Trophoblast cell (in vitro differentiated cells and primary cell): ENCODE measurements around the gene CACNA1H.

Source experiments
- DNase-seq, 2 donors: peaks; one replicate each; pipeline ENCODE4 v3.0.0-alpha.2; 2016
- H2AFZ ChIP-seq: 2 replicates; pipeline ENCODE4 v1.6.1; 2013; ENCODE audit warnings: low read length, moderate library complexity, mild to moderate bottlenecking; ENCODE audit not compliant: insufficient read depth, poor library complexity
- H2AK5ac ChIP-seq: 2 replicates; pipeline ENCODE4 v1.6.1; 2013; ENCODE audit warnings: mild to moderate bottlenecking, low read length
- H2BK120ac ChIP-seq: 2 replicates; pipeline ENCODE4 v1.6.1; 2013; ENCODE audit warnings: low read length, mild to moderate bottlenecking, moderate library complexity; ENCODE audit not compliant: insufficient read depth, poor library complexity
- H2BK12ac ChIP-seq: 2 replicates; pipeline ENCODE4 v1.6.1; 2013; ENCODE audit warnings: mild to moderate bottlenecking, low read length, moderate library complexity
- H2BK5ac ChIP-seq: 2 replicates; pipeline ENCODE4 v1.6.1; 2013; ENCODE audit warnings: low read length, low read depth, moderate library complexity, mild to moderate bottlenecking; ENCODE audit not compliant: poor library complexity
- H3K14ac ChIP-seq: 2 replicates; pipeline ENCODE4 v1.6.1; 2013; ENCODE audit warnings: mild to moderate bottlenecking, low read length
- H3K18ac ChIP-seq: 2 replicates; pipeline ENCODE4 v1.6.1; 2013; ENCODE audit warnings: mild to moderate bottlenecking, low read length
- H3K23ac ChIP-seq: 2 replicates; pipeline ENCODE4 v1.6.1; 2013; ENCODE audit warnings: low read length
- H3K27ac ChIP-seq: 2 replicates; pipeline ENCODE4 v1.5.1; 2013; ENCODE audit warnings: low read depth, mild to moderate bottlenecking, inconsistent platforms, low read length, moderate library complexity
- H3K27me3 ChIP-seq: 2 replicates; pipeline ENCODE4 v1.6.1; 2013; ENCODE audit warnings: inconsistent platforms, mild to moderate bottlenecking, low read length, moderate library complexity; ENCODE audit not compliant: insufficient read depth
- H3K36me3 ChIP-seq, 2 experiments: 1 replicate in 1 of 2; 2 replicates in 1 of 2; pipeline ENCODE4 v1.6.1; 2013; ENCODE audit warnings: low read length in 2 of 2, mild to moderate bottlenecking in 2 of 2, moderate library complexity in 1 of 2; ENCODE audit not compliant: insufficient read depth in 2 of 2, control insufficient read depth in 1 of 2
- H3K4ac ChIP-seq: 2 replicates; pipeline ENCODE4 v1.6.1; 2013; ENCODE audit warnings: low read depth, mild to moderate bottlenecking, low read length, moderate library complexity
- H3K4me1 ChIP-seq, 2 experiments: 1 replicate in 1 of 2; 2 replicates in 1 of 2; pipeline ENCODE4 v1.6.1; 2013; ENCODE audit warnings: low read length in 2 of 2, mild to moderate bottlenecking in 2 of 2, moderate library complexity in 1 of 2; ENCODE audit not compliant: insufficient read depth in 2 of 2, control insufficient read depth in 1 of 2
- H3K4me2 ChIP-seq: 2 replicates; pipeline ENCODE4 v1.6.1; 2013; ENCODE audit warnings: inconsistent platforms, mild to moderate bottlenecking, low read length, moderate library complexity
- H3K4me3 ChIP-seq: 2 replicates; pipeline ENCODE4 v1.5.1; 2013; ENCODE audit warnings: mild to moderate bottlenecking, low read depth, low read length, inconsistent platforms
- H3K79me1 ChIP-seq: one replicate; pipeline ENCODE4 v1.6.1; 2013; ENCODE audit warnings: low read length
- H3K79me2 ChIP-seq: 2 replicates; pipeline ENCODE4 v1.6.1; 2013; ENCODE audit warnings: low read length, mild to moderate bottlenecking; ENCODE audit not compliant: control insufficient read depth, insufficient read depth, poor library complexity
- H3K9ac ChIP-seq: 2 replicates; pipeline ENCODE4 v1.6.1; 2013; ENCODE audit warnings: mild to moderate bottlenecking, low read length
- H3K9me3 ChIP-seq: 2 replicates; pipeline ENCODE4 v1.6.1; 2013; ENCODE audit warnings: low read depth, mild to moderate bottlenecking, control low read depth, inconsistent platforms, low read length; ENCODE audit not compliant: insufficient read depth
- H4K12ac ChIP-seq: 2 replicates; pipeline ENCODE4 v1.6.1; 2013; ENCODE audit warnings: low read depth, mild to moderate bottlenecking, low read length, moderate library complexity
- H4K8ac ChIP-seq: 2 replicates; pipeline ENCODE4 v1.6.1; 2013; ENCODE audit warnings: low read depth, mild to moderate bottlenecking, low read length, moderate library complexity
- H4K91ac ChIP-seq: one replicate; pipeline ENCODE4 v1.6.1; 2013; ENCODE audit warnings: low read depth, mild to moderate bottlenecking, low read length, moderate library complexity
- WGBS: extraction: QIAGEN DNeasy Blood & Tissue Kit; methylation state at CpG from one replicate; pipeline ENCODE4 v1.1.7; 2013; ENCODE audit warnings: missing lambda C conversion rate; ENCODE audit not compliant: insufficient read length, insufficient coverage; ENCODE audit errors: extremely low coverage; 5-methylcytosine and 5-hydroxymethylcytosine counted together

CACNA1H gene

DNA sequence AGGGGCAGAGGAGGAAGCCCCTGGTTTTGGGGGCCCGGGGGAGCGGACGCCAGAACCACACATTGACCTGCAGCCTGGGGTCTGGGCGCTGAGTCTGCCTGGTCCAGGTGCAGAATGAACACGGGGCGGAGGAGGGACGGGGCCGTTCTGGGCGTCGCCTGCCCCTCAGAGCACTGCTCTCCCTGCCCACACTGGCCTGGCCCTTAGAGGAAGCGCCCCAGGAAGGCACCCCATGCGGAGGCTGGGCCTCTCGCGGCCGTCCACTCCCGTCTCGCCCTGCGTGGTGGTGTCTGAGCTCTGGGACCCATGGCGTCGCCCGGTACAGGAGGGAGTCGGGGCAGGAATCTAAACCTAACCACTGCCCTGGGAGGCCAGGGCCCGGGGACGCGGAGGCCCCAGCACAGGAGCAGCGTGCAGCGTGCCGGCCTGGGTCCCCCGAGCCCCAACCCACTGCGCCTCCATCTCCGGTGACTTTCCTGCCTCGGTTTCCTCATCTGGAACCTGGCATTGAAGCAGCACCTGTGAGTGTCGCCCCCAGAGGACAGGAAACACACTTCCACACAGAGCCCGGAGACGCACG, 107.3 kb downstream of the CACNA1H start:
- Histone ChIP-seq H3K27me3 (peaks cover 4% of the 10 kb centered on the region), H3K4me2 (no peak overlapping the region), H3K79me1 (no peaks in the 10 kb centered on the region), H3K4me3 (no peak overlapping the region), H2BK12ac (no peak overlapping the region), H3K9me3 (peaks cover 13% of the 10 kb centered on the region), H2BK5ac (no peak overlapping the region), H3K27ac (no peak overlapping the region), H3K23ac (no peak overlapping the region), H3K79me2 (no peaks in the 10 kb centered on the region), H3K36me3 (no peaks in the 10 kb centered on the region), H2AFZ (no peak overlapping the region), H2BK120ac (no peak overlapping the region), H3K14ac (no peak overlapping the region), H4K8ac (no peak overlapping the region), H3K9ac (no peak overlapping the region), H2AK5ac (no peak overlapping the region), H4K12ac (no peak overlapping the region), H4K91ac (no peak overlapping the region), H3K4ac (no peak overlapping the region), H3K18ac (no peak overlapping the region), H3K4me1 (no peaks in the 10 kb centered on the region)
- DNase-seq: no peak
- no CpG with 5 or more reads among the region's 36 CpGs for WGBS

DNA sequence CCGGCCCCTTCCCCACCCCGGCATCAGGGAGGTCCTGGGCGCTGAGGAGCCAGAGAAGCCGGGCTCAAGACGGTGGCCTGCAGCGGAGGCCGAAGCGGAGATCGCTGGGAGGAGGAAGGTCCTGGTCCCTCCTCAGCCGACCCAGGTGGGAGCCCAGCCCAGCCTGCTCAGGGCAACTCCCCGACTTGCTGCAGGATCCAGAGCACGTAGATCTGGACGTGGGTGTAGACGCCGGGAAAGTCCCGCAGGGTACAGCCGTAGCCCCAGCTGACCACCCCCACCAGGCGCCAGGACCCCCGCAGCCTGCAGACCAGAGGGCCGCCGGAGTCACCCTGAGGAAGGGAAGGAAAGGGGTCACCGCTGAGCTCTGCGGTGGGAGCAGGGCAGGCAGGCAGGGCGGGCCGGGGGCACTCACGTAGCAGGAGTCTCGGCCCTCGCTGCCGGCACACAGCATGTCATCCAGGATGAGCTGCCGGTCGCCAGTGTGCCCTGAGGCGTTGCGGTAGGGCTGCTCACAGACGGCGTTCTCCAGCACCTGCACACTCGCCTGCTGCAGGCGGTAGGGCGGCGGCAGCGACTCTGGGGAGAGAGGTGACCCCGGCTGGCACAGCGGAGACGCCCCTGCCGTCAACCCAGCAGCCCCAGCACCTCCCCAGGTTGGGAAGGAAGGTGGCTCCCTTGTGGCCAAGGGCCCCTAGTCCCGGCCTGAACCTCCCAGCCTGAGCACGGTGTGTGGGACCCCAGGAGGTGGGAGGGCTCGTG, 108.4 kb downstream of the CACNA1H start:
- H3K79me2 ChIP-seq: no peaks in the 10 kb centered on the region
- H3K18ac ChIP-seq: no peak overlapping the region
- peaks cover 4% of the 10 kb centered on the region for H3K27me3 ChIP-seq
- DNase-seq: peak; percentile 85 to 94
- no peak overlapping the region for H2BK120ac ChIP-seq
- H3K27ac ChIP-seq: no peak overlapping the region
- H3K4me3 ChIP-seq: no peak overlapping the region
- no peak overlapping the region for H3K14ac ChIP-seq
- no peak overlapping the region for H2AFZ ChIP-seq
- no peak overlapping the region for H3K4me2 ChIP-seq
- no peaks in the 10 kb centered on the region for H3K4me1 ChIP-seq
- H2AK5ac ChIP-seq: no peak overlapping the region
- no CpG with 5 or more reads among the region's 47 CpGs for WGBS
- H2BK12ac ChIP-seq: no peak overlapping the region
- H3K23ac ChIP-seq: no peak overlapping the region
- no peak overlapping the region for H3K9ac ChIP-seq
- no peaks in the 10 kb centered on the region for H3K36me3 ChIP-seq
- H2BK5ac ChIP-seq: no peak overlapping the region
- no peaks in the 10 kb centered on the region for H3K79me1 ChIP-seq
- peaks cover 13% of the 10 kb centered on the region for H3K9me3 ChIP-seq
- H4K91ac ChIP-seq: no peak overlapping the region
- H4K8ac ChIP-seq: no peak overlapping the region
- no peak overlapping the region for H3K4ac ChIP-seq
- H4K12ac ChIP-seq: no peak overlapping the region

DNA sequence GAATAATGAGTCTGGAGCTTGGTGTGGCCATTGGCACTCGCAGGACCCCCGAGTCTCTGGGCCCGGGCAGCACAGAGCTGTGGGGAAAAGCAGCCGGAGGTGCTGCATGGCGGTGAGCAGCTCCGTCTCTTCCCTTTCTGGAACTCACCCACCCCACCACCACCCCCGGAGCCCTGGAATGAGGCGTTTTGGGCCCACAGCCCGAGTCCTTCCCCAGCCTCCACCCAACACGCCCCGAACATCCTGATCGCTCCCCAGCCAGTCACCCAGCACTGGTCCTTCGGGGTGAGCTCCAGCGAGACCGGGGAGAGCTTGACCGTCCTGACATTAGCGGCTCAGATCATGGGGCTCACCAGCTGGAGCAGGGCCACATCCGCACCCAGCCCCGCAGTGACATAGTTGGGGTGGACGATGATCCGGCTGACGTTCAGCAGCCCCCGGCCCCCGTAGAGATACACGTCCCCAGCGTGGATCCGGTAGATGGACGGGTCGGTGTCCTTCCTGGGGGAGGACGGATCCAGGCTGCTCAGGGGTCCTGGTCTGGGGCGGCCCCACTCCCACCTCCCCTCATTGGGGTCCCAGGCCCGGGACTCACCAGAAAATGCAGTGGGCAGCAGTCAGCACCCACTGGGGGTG, 109.4 kb downstream of the CACNA1H start:
- H3K9me3 ChIP-seq: peaks cover 13% of the 10 kb centered on the region

DNA sequence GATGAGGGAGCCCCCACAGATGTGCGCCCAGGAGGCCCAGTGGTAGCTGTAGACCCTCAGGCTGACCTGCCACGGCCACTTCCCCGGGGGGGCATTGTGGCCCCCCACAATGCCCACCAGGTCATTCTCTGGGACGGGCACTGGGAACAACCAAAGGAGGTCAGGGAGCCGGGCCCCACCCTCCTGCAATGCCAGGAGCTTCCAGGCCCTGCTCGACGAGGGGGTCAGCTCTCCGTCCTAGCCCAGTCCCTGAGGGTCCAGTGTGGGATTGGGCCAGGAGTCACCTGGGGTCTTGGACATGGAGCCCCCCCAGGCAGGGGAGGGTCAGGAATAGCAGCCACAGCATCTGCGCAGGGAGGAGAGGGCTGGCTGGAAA, 109.9 kb downstream of the CACNA1H start:
- H4K8ac ChIP-seq: no peak overlapping the region
- no peak overlapping the region for H3K9ac ChIP-seq
- H3K4me2 ChIP-seq: no peak overlapping the region
- H3K18ac ChIP-seq: no peak overlapping the region
- no peak overlapping the region for H3K23ac ChIP-seq
- no peaks in the 10 kb centered on the region for H3K79me1 ChIP-seq
- DNase-seq: no peak
- H4K12ac ChIP-seq: no peak overlapping the region
- H2AFZ ChIP-seq: no peak overlapping the region
- no peaks in the 10 kb centered on the region for H3K36me3 ChIP-seq
- H2BK120ac ChIP-seq: no peak overlapping the region
- H3K27ac ChIP-seq: no peak overlapping the region
- H2BK12ac ChIP-seq: no peak overlapping the region
- H3K9me3 ChIP-seq: peaks cover 13% of the 10 kb centered on the region
- H3K4me1 ChIP-seq: no peaks in the 10 kb centered on the region
- no peak overlapping the region for H4K91ac ChIP-seq
- H3K27me3 ChIP-seq: peaks cover 4% of the 10 kb centered on the region
- no peak overlapping the region for H3K4me3 ChIP-seq
- H3K4ac ChIP-seq: no peak overlapping the region
- H3K14ac ChIP-seq: no peak overlapping the region
- H2BK5ac ChIP-seq: no peak overlapping the region
- H3K79me2 ChIP-seq: no peaks in the 10 kb centered on the region
- no CpG with 5 or more reads among the region's 9 CpGs for WGBS
- no peak overlapping the region for H2AK5ac ChIP-seq

More for the DNA sequence above, 109.4 kb downstream of the CACNA1H start:
- Histone ChIP-seq H2BK5ac (no peak overlapping the region), H4K91ac (no peak overlapping the region), H3K79me1 (no peaks in the 10 kb centered on the region), H3K4me1 (no peaks in the 10 kb centered on the region), H3K79me2 (no peaks in the 10 kb centered on the region), H2BK12ac (no peak overlapping the region), H2BK120ac (no peak overlapping the region), H3K4me2 (no peak overlapping the region), H3K9ac (no peak overlapping the region), H4K12ac (no peak overlapping the region), H3K14ac (no peak overlapping the region), H3K4ac (no peak overlapping the region), H3K4me3 (no peak overlapping the region), H4K8ac (no peak overlapping the region), H2AFZ (no peak overlapping the region), H3K18ac (no peak overlapping the region), H3K36me3 (no peaks in the 10 kb centered on the region), H2AK5ac (no peak overlapping the region), H3K27me3 (peaks cover 4% of the 10 kb centered on the region), H3K27ac (no peak overlapping the region), H3K23ac (no peak overlapping the region)
- no peak for DNase-seq
- no CpG with 5 or more reads among the region's 32 CpGs for whole genome bisulfite sequencing
